HCT116 (cell line): ENCODE measurements around the gene CLDN1. TPM values are rescaled to one million over a fixed set of nuclear protein-coding genes. Genes with fewer than 3 reads are reported as not detected.

Source experiments
- ATAC-seq: fragments of 200-7000 bp; cut with Tn5 transposase; 2 replicates; pipeline ENCODE4 v1.9.1; 2020; ENCODE audit warnings: mild to moderate bottlenecking, moderate library complexity
- BruUV-seq: library from RNA; stranded (reverse); fragments of 400-500 nt; replicated peaks from 2 replicates; lab custom pipeline; 2021; lab: Mats Ljungman, UMichigan
- CTCF ChIA-PET: fragments of 300-600 bp; sonication (Branson Sonifier 250); formaldehyde crosslinking; loops from one replicate; lab custom pipeline; 2021; ENCODE audit warnings: antibody characterized with exemption; lab: Charles Lee
- POLR2A ChIA-PET: fragments of 300-600, 350-600 bp; sonication (Branson Sonifier 250); formaldehyde crosslinking; loops from one replicate; lab custom pipeline; 2021; ENCODE audit warnings: antibody characterized with exemption; lab: Charles Lee
- RAD21 ChIA-PET, 2 experiments: fragments of 300-600 bp; sonication (Branson Sonifier 250); formaldehyde crosslinking; loops; one replicate each; lab custom pipeline; 2023; ENCODE audit warnings: low total read pairs in 2 of 2; ENCODE audit not compliant: uncharacterized antibody in 2 of 2, unreplicated experiment in 2 of 2, low non-redundant PET in 1 of 2; lab: Charles Lee
- DNase-seq: peaks from one replicate; pipeline ENCODE4 v3.0.0-alpha.2; 2010; ENCODE audit warnings: low read depth, low spot score
- H2AFZ ChIP-seq: fragments of 200-600 bp; shearing (Covaris generic), sonication (generic); 2 replicates; pipeline ENCODE4 v1.6.1; 2017; ENCODE audit warnings: low read depth, mixed run types, mixed read lengths, antibody characterized with exemption, low read length; ENCODE audit not compliant: poor library complexity, severe bottlenecking
- H3K27ac ChIP-seq: 2 replicates; pipeline ENCODE4 v1.5.1; 2012; ENCODE audit warnings: low read depth, low read length
- H3K27me3 ChIP-seq: fragments of 200-600 bp; sonication (generic); 2 replicates; pipeline ENCODE4 v1.6.1; 2016; ENCODE audit warnings: mixed run types, low read length, mixed read lengths; ENCODE audit not compliant: insufficient read depth
- H3K36me3 ChIP-seq, 2 experiments: fragments of 200-500 bp in 1 of 2; fragments of 200-600 bp in 1 of 2; sonication (Bioruptor generic) in 1 of 2; sonication (generic) in 1 of 2; 2 replicates each; pipeline versions ENCODE4 v1.5.1 to v1.6.1; 2014 to 2016; ENCODE audit warnings: low read length in 2 of 2, inconsistent platforms in 1 of 2, mixed read lengths in 1 of 2, mixed run types in 1 of 2; ENCODE audit not compliant: insufficient read depth in 2 of 2, control insufficient read depth in 1 of 2
- H3K4me1 ChIP-seq, 2 experiments: fragments of 200-600 bp in 1 of 2; sonication (generic) in 1 of 2; 2 replicates each; pipeline versions ENCODE4 v1.5.1 to v1.6.1; 2012 to 2017; ENCODE audit warnings: low read length in 2 of 2, inconsistent platforms in 1 of 2, mild to moderate bottlenecking in 1 of 2, mixed read lengths in 1 of 2, mixed run types in 1 of 2, moderate library complexity in 1 of 2; ENCODE audit not compliant: insufficient read depth in 2 of 2, control insufficient read depth in 1 of 2
- H3K4me2 ChIP-seq: fragments of 200-600 bp; sonication (generic); 2 replicates; pipeline ENCODE4 v1.6.1; 2017; ENCODE audit warnings: mixed run types, low read length, mixed read lengths
- H3K4me3 ChIP-seq, 2 experiments: fragments of 200-600 bp in 1 of 2; sonication (generic) in 1 of 2; replicated peaks in 1 of 2; 2 replicates each; pipeline ENCODE4 v1.5.1; 2011 to 2016; ENCODE audit warnings: low read length in 2 of 2, control low read depth in 1 of 2, low read depth in 1 of 2, mild to moderate bottlenecking in 1 of 2, mixed read lengths in 1 of 2, mixed run types in 1 of 2
- H3K79me2 ChIP-seq: fragments of 200-600 bp; sonication (generic); 2 replicates; pipeline ENCODE4 v1.6.1; 2017; ENCODE audit warnings: mild to moderate bottlenecking, mixed run types, low read length, moderate library complexity, mixed read lengths; ENCODE audit not compliant: insufficient read depth
- H3K9ac ChIP-seq: fragments of 200-600 bp; sonication (generic); 2 replicates; pipeline ENCODE4 v1.6.1; 2016; ENCODE audit warnings: low read length, mixed read lengths
- H3K9me2 ChIP-seq: fragments of 200-600 bp; sonication (generic), shearing (Covaris generic); 2 replicates; pipeline ENCODE4 v1.6.1; 2017; ENCODE audit warnings: mixed run types, mild to moderate bottlenecking, moderate library complexity; ENCODE audit not compliant: insufficient read depth
- H3K9me3 ChIP-seq, 2 experiments: fragments of 200-500 bp in 1 of 2; fragments of 200-600 bp in 1 of 2; sonication (Bioruptor generic) in 1 of 2; sonication (generic) in 1 of 2; 2 replicates each; pipeline ENCODE4 v1.6.1; 2014 to 2017; ENCODE audit warnings: low read length in 2 of 2, mixed read lengths in 2 of 2, inconsistent platforms in 1 of 2, low read depth in 1 of 2, mild to moderate bottlenecking in 1 of 2, mixed run types in 1 of 2, moderate library complexity in 1 of 2; ENCODE audit not compliant: control insufficient read depth in 1 of 2, insufficient read depth in 1 of 2
- H4K20me1 ChIP-seq: fragments of 200-600 bp; sonication (generic), shearing (Covaris generic); 2 replicates; pipeline ENCODE4 v1.6.1; 2017; ENCODE audit warnings: mixed run types, mild to moderate bottlenecking, moderate library complexity; ENCODE audit not compliant: insufficient read depth
- EZH2 ChIP-seq: fragments of 200-600 bp; sonication (generic); IDR thresholded peaks from 2 replicates; pipeline ENCODE4 v1.6.1; 2017; ENCODE audit warnings: antibody characterized with exemption, mixed run types
- FOSL1 ChIP-seq: IDR thresholded peaks from 2 replicates; pipeline ENCODE4 v1.6.1; 2012; ENCODE audit warnings: low read depth
- JUND ChIP-seq: IDR thresholded peaks from 2 replicates; pipeline ENCODE4 v1.6.1; 2012
- POLR2AphosphoS5 ChIP-seq: IDR thresholded peaks from 2 replicates; pipeline ENCODE4 v1.6.1; 2011; ENCODE audit warnings: mild to moderate bottlenecking, low read depth, low read length, moderate library complexity
- RAD21 ChIP-seq: IDR thresholded peaks from 2 replicates; pipeline ENCODE4 v1.6.1; 2012; ENCODE audit warnings: low read depth, mild to moderate bottlenecking
- SIN3A ChIP-seq: IDR thresholded peaks from 2 replicates; pipeline ENCODE4 v1.6.1; 2012; ENCODE audit warnings: low read depth
- SP1 ChIP-seq: IDR thresholded peaks from 2 replicates; pipeline ENCODE4 v1.6.1; 2012; ENCODE audit warnings: low read depth
- intact Hi-C: fragments of 100-400 bp; cut with micrococcal nuclease; formaldehyde crosslinking; loops from 2 replicates; pipeline ENCODE4 v1.10.0; 2022
- total RNA-seq: library from RNA; stranded (reverse); gene quantifications from one replicate; pipeline ENCODE4 v1.2.1, GENCODE V29; 2021; ENCODE audit not compliant: unreplicated experiment
- TF ChIP-seq, protein P1 (sequence below): IDR thresholded peaks from 2 replicates; pipeline ENCODE4 v1.6.1; 2012

The CLDN1 gene
- total RNA-seq, 1 experiment from 2014 or later: 0.20 TPM

DNA sequence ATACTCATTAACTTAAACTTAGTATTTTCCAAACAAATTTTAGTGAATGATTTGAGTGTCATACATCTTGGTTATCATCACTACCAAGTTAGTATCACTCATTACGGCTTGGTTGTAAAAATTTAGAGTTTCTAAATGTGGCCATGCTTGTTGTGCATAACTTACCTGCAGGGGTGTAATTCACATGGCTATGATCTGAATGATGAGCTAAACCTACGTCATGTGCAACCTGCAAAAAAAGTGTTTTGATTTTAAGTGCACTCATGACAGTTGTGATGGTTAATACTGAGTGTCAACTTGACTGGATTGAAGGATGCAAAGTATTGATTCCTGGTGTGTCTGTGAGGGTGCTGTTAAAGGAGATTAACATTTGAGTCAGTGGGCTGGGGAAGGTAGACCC lies 48.1 kb upstream of the CLDN1 start:
- Histone ChIP-seq H3K4me1 (no peaks in the 10 kb centered on the region), H2AFZ (no peak overlapping the region), H3K79me2 (no peaks in the 10 kb centered on the region), H3K9me2 (no peaks in the 10 kb centered on the region), H3K4me3 (no peak overlapping the region), H3K36me3 (no peaks in the 10 kb centered on the region), H3K9ac (no peak overlapping the region), H3K9me3 (no peaks in the 10 kb centered on the region), H3K4me2 (no peak overlapping the region)
- no peak for DNase-seq
- CTCF ChIA-PET: interaction anchor here (0.9 kb wide), 1 partner anchor 14 kb away, joined by 5 read pairs; no protein-coding TSS in a partner anchor
- no TSS peak for BruUV-seq
- POLR2A ChIA-PET: no interaction called here
- intact Hi-C loops: no loop called here
- RAD21 ChIA-PET: no interaction called here
- TF ChIP-seq EZH2: no peak
- no peak for TF ChIP-seq JUND
- no peak for TF ChIP-seq SIN3A
- TF ChIP-seq POLR2AphosphoS5: no peak
- TF ChIP-seq, all 23 proteins: peak for 0
- Histone ChIP-seq H3K27me3 (no peaks in the 10 kb centered on the region), H3K27ac (no peak overlapping the region), H4K20me1 (no peaks in the 10 kb centered on the region)
- no peak for ATAC-seq

DNA sequence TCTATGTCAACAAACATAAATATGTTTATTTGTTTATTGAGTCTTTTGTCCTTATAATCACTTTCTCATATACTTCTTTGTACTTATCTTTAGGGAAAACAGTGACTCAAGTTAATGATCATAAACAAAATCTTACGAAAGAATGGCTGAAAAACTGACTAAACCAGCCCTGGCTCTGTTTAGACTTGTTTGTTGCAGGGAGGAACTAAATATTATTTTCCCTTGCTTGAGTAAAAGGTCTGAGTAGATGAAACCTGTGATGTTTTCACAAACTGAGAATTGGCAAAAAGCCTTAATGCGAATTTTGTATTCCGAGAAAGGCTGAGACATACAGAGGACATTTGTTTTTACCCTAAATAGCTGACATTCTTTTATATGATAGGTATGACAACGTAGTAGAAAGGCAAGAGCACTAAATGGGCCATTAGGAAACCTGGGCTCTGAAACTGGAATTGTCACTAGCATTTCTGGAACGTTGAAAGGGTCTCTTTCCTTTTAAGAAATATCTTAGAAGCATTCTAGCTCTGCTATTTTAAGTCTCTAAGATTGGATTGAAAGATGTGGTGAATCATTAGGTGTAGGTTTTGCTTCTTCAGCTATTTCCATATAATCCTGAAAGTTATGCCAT lies 47.5 kb upstream of the CLDN1 start:
- Histone ChIP-seq H3K9me3 (no peaks in the 10 kb centered on the region), H3K36me3 (no peaks in the 10 kb centered on the region), H3K4me1 (no peaks in the 10 kb centered on the region), H3K4me3 (no peak overlapping the region), H2AFZ (no peak overlapping the region), H3K4me2 (no peak overlapping the region), H4K20me1 (no peaks in the 10 kb centered on the region), H3K27me3 (no peaks in the 10 kb centered on the region), H3K79me2 (no peaks in the 10 kb centered on the region), H3K9ac (no peak overlapping the region)
- RAD21 ChIA-PET: no interaction called here
- CTCF ChIA-PET: interaction anchor here (0.9 kb wide), 1 partner anchor 14 kb away, joined by 5 read pairs; no protein-coding TSS in a partner anchor
- ATAC-seq (no peak), DNase-seq (no peak)
- POLR2A ChIA-PET: no interaction called here
- intact Hi-C loops: no loop called here
- BruUV-seq: no TSS peak
- TF ChIP-seq RAD21 (no peak), FOSL1 (no peak), SP1 (no peak)
- TF ChIP-seq, protein P1, sequence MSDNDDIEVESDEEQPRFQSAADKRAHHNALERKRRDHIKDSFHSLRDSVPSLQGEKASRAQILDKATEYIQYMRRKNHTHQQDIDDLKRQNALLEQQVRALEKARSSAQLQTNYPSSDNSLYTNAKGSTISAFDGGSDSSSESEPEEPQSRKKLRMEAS: no peak
- TF ChIP-seq, all 23 proteins: peak for 0
- Histone ChIP-seq H3K27ac (no peak overlapping the region), H3K9me2 (no peaks in the 10 kb centered on the region)
